Hematopoietic multipotent progenitor cell treated with erythropoietin and hydrocortisone succinate and interleukin-3 and kit ligand, for 8 days (in vitro differentiated cells): ENCODE measurements around the gene ZNF611.
"Not testable (repeated sequence)": the region's sequence is repeated elsewhere in the genome, so short reads cannot be mapped to it uniquely, and the experiment has no call there.

Experiments used
- DNase-seq: peaks from one replicate; pipeline ENCODE4 v3.0.0-alpha.2; 2015

The ZNF611 gene

GRCh38 chr19:52675239-52675638 lies 59.6 kb downstream of the ZNF611 start:
- DNase-seq, result not testable (repeated sequence)

- DNase-seq, result no peak
Measured at GRCh38 chr19:52673014-52673413, 61.8 kb downstream of the ZNF611 start.

GRCh38 chr19:52670046-52670445 lies 64.8 kb downstream of the ZNF611 start:
- DNase-seq, result no peak

GRCh38 chr19:52669586-52669985 lies 65.3 kb downstream of the ZNF611 start:
- DNase-seq, result no peak

GRCh38 chr19:52667972-52668371 lies 66.9 kb downstream of the ZNF611 start:
- DNase-seq, result no peak

GRCh38 chr19:52666506-52666905 lies 68.3 kb downstream of the ZNF611 start:
- no peak for DNase-seq

- DNase-seq, result no peak
Measured at GRCh38 chr19:52665529-52665928, 69.3 kb downstream of the ZNF611 start.

- no peak for DNase-seq
Measured at GRCh38 chr19:52665027-52665426, 69.8 kb downstream of the ZNF611 start.

- DNase-seq, result peak; percentile 58
Measured at GRCh38 chr19:52664461-52664860, 70.4 kb downstream of the ZNF611 start.

GRCh38 chr19:52662631-52663030 lies 72.2 kb downstream of the ZNF611 start:
- no peak for DNase-seq

- no peak for DNase-seq
Measured at GRCh38 chr19:52660981-52661380, 73.9 kb downstream of the ZNF611 start.

- DNase-seq, result no peak
Measured at GRCh38 chr19:52659013-52659412, 75.8 kb downstream of the ZNF611 start.

- no peak for DNase-seq
Measured at GRCh38 chr19:52658595-52658994, 76.2 kb downstream of the ZNF611 start.

GRCh38 chr19:52653161-52653560 lies 81.7 kb downstream of the ZNF611 start:
- DNase-seq, result no peak
